Astrocyte (in vitro differentiated cells and primary cell): ENCODE measurements around the gene TFB1M.

Experiments used
- CTCF ChIP-seq: IDR thresholded peaks from 2 replicates; pipeline ENCODE4 v1.5.1; 2011; ENCODE audit warnings: low read depth, mild to moderate bottlenecking, inconsistent platforms, low read length, moderate library complexity; ENCODE audit not compliant: insufficient read depth
- EZH2 ChIP-seq: IDR thresholded peaks from 2 replicates; pipeline ENCODE4 v1.6.1; 2012; ENCODE audit warnings: mild to moderate bottlenecking, low read length, inconsistent platforms; ENCODE audit not compliant: insufficient read depth

- TF ChIP-seq CTCF (no peak), EZH2 (no peak)
These were observed 89.7 kb downstream of the TFB1M start for GRCh38 chr6:155224618-155225017.
